HG03565 (cell line): Measurements from ENCODE around the gene CACNA1D.
A peak's percentile ranks its signal among the peaks of the same experiment; 100 is the strongest.

ENCODE experiments used
- ATAC-seq: cut with Tn5 transposase; IDR thresholded peaks from one replicate; pipeline ENCODE4 v1.9.1; 2021; ENCODE audit warnings: mild to moderate bottlenecking, moderate library complexity; ENCODE audit not compliant: unreplicated experiment

The CACNA1D gene

GRCh38 chr3:53495146-53495519, 722 bp downstream of the CACNA1D start:
- ATAC-seq: no peak

- no peak for ATAC-seq
Measured at GRCh38 chr3:53495520-53496391, 1.3 kb downstream of the CACNA1D start.

GRCh38 chr3:53496392-53496670, 1.9 kb downstream of the CACNA1D start:
- no peak for ATAC-seq

- ATAC-seq: no peak
Measured at GRCh38 chr3:53496984-53497383, 2.6 kb downstream of the CACNA1D start.

- ATAC-seq: no peak
Measured at GRCh38 chr3:53498806-53499641, 4.6 kb downstream of the CACNA1D start.

- ATAC-seq: no peak
Measured at GRCh38 chr3:53500165-53500777, 5.9 kb downstream of the CACNA1D start.

- ATAC-seq: no peak
Measured at GRCh38 chr3:53501178-53501577, 6.8 kb downstream of the CACNA1D start.

- no peak for ATAC-seq
Measured at GRCh38 chr3:53502737-53503136, 8.3 kb downstream of the CACNA1D start.

GRCh38 chr3:53503195-53503594, 8.8 kb downstream of the CACNA1D start:
- ATAC-seq: no peak

- no peak for ATAC-seq
Measured at GRCh38 chr3:53506110-53506762, 11.8 kb downstream of the CACNA1D start.

- ATAC-seq: no peak
Measured at GRCh38 chr3:53506763-53507145, 12.3 kb downstream of the CACNA1D start.

- no peak for ATAC-seq
Measured at GRCh38 chr3:53509494-53509893, 15.1 kb downstream of the CACNA1D start.

- no peak for ATAC-seq
Measured at GRCh38 chr3:53510508-53510907, 16.1 kb downstream of the CACNA1D start.

GRCh38 chr3:53511246-53511645, 16.8 kb downstream of the CACNA1D start:
- ATAC-seq: no peak

- ATAC-seq: peak; percentile 57
Measured at GRCh38 chr3:53513556-53514190, 19.3 kb downstream of the CACNA1D start.

GRCh38 chr3:53516339-53516738, 21.9 kb downstream of the CACNA1D start:
- ATAC-seq: no peak

- no peak for ATAC-seq
Measured at GRCh38 chr3:53518495-53518981, 24.1 kb downstream of the CACNA1D start.

GRCh38 chr3:53519065-53519709, 24.8 kb downstream of the CACNA1D start:
- ATAC-seq: no peak

GRCh38 chr3:53523346-53523745, 28.9 kb downstream of the CACNA1D start:
- ATAC-seq: no peak

GRCh38 chr3:53524566-53524965, 30.2 kb downstream of the CACNA1D start:
- ATAC-seq: no peak
